Neural progenitor cell (in vitro differentiated cells): ENCODE results near the gene BCAS3. TPM values are rescaled to one million over a fixed set of nuclear protein-coding genes. Genes with fewer than 3 reads are reported as not detected.

ENCODE experiments used
- DNase-seq: peaks from one replicate; pipeline ENCODE4 v3.0.0-alpha.2; 2016; ENCODE audit warnings: low spot score
- H2AFZ ChIP-seq: fragments of 200-600 bp; sonication (generic); replicated peaks from 2 replicates; pipeline ENCODE4 v1.6.1; 2016; ENCODE audit warnings: antibody characterized with exemption
- H3F3A ChIP-seq: fragments of 200-600 bp; sonication (generic); 2 replicates; pipeline ENCODE4 v1.6.1; 2016; ENCODE audit warnings: antibody characterized with exemption, low read depth
- H3K27ac ChIP-seq: fragments of 200-600 bp; sonication (generic); 2 replicates; pipeline ENCODE4 v1.5.1; 2016; ENCODE audit warnings: mild to moderate bottlenecking
- H3K27me3 ChIP-seq: fragments of 200-600 bp; sonication (generic); 2 replicates; pipeline ENCODE4 v1.6.1; 2016; ENCODE audit warnings: mild to moderate bottlenecking, moderate library complexity
- H3K36me3 ChIP-seq: fragments of 200-600 bp; sonication (generic); 2 replicates; pipeline ENCODE4 v1.5.1; 2016
- H3K4me1 ChIP-seq: fragments of 200-600 bp; sonication (generic); 2 replicates; pipeline ENCODE4 v1.6.1; 2016; ENCODE audit warnings: mixed run types
- H3K4me2 ChIP-seq: fragments of 200-600 bp; sonication (generic); 2 replicates; pipeline ENCODE4 v1.6.1; 2016
- H3K4me3 ChIP-seq: fragments of 200-600 bp; sonication (generic); 2 replicates; pipeline ENCODE4 v1.5.1; 2016
- H3K79me2 ChIP-seq: fragments of 200-600 bp; sonication (generic); 2 replicates; pipeline ENCODE4 v1.6.1; 2016; ENCODE audit warnings: low read depth
- H3K9ac ChIP-seq: fragments of 200-600 bp; sonication (generic); 2 replicates; pipeline ENCODE4 v1.6.1; 2016
- H3K9me3 ChIP-seq: fragments of 200-600 bp; sonication (generic); 2 replicates; pipeline ENCODE4 v1.5.1; 2016; ENCODE audit warnings: low read depth
- H4K20me1 ChIP-seq: fragments of 200-600 bp; sonication (generic); 2 replicates; pipeline ENCODE4 v1.6.1; 2016; ENCODE audit warnings: low read depth
- H3K27ac Mint-ChIP-seq: 3 replicates; pipeline ENCODE4 v1.8.0; 2021; ENCODE audit warnings: mixed read lengths
- H3K27me3 Mint-ChIP-seq: 2 replicates; pipeline ENCODE4 v1.8.0; 2022; ENCODE audit warnings: low read depth, mild to moderate bottlenecking, inconsistent platforms, moderate library complexity, mixed read lengths; ENCODE audit not compliant: insufficient read depth
- H3K36me3 Mint-ChIP-seq: 3 replicates; pipeline ENCODE4 v1.8.0; 2021; ENCODE audit warnings: mixed read lengths
- H3K4me1 Mint-ChIP-seq: 3 replicates; pipeline ENCODE4 v1.8.0; 2021; ENCODE audit warnings: mixed read lengths
- H3K4me3 Mint-ChIP-seq: 3 replicates; pipeline ENCODE4 v1.8.0; 2021; ENCODE audit warnings: mild to moderate bottlenecking, moderate library complexity, mixed read lengths
- H3K9me3 Mint-ChIP-seq: 3 replicates; pipeline ENCODE4 v1.8.0; 2020; ENCODE audit warnings: mixed read lengths
- EZH2 ChIP-seq: fragments of 200-600 bp; sonication (generic); IDR thresholded peaks from 2 replicates; pipeline ENCODE4 v1.6.1; 2017; ENCODE audit warnings: antibody characterized with exemption, mild to moderate bottlenecking, moderate library complexity
- EZH2phosphoT487 ChIP-seq: fragments of 200-600 bp; sonication (generic); IDR thresholded peaks from 2 replicates; pipeline ENCODE4 v1.6.1; 2017; ENCODE audit warnings: antibody characterized with exemption
- total RNA-seq: library from RNA; depleted of rRNA; stranded (reverse); fragments of >200 nt; gene quantifications from 2 replicates; pipeline ENCODE4 v1.2.3, GENCODE V29; 2015; ENCODE audit warnings: low replicate concordance
- TF ChIP-seq, protein P1 (sequence below): fragments of 200-600 bp; sonication (generic); IDR thresholded peaks from 2 replicates; pipeline ENCODE4 v1.5.1; 2017; ENCODE audit warnings: antibody characterized with exemption, mild to moderate bottlenecking

BCAS3 gene
- total RNA-seq, 1 donor from 2014 or later, result 60.9 TPM

GRCh38 chr17:60773552-60773951 lies 95.9 kb downstream of the BCAS3 start:
- no peaks in the 10 kb centered on the region for H4K20me1 ChIP-seq
- no peak overlapping the region for H2AFZ ChIP-seq
- no peak overlapping the region for H3K4me2 ChIP-seq
- no peaks in the 10 kb centered on the region for H3K27me3 ChIP-seq
- H3K4me3 ChIP-seq, result no peak overlapping the region
- no peaks in the 10 kb centered on the region for H3K36me3 Mint-ChIP-seq
- no peaks in the 10 kb centered on the region for H3F3A ChIP-seq
- H3K36me3 ChIP-seq, result no peaks in the 10 kb centered on the region
- H3K27me3 Mint-ChIP-seq, result peaks cover 4% of the 10 kb centered on the region
- TF ChIP-seq EZH2phosphoT487, result no peak
- TF ChIP-seq, protein P1, sequence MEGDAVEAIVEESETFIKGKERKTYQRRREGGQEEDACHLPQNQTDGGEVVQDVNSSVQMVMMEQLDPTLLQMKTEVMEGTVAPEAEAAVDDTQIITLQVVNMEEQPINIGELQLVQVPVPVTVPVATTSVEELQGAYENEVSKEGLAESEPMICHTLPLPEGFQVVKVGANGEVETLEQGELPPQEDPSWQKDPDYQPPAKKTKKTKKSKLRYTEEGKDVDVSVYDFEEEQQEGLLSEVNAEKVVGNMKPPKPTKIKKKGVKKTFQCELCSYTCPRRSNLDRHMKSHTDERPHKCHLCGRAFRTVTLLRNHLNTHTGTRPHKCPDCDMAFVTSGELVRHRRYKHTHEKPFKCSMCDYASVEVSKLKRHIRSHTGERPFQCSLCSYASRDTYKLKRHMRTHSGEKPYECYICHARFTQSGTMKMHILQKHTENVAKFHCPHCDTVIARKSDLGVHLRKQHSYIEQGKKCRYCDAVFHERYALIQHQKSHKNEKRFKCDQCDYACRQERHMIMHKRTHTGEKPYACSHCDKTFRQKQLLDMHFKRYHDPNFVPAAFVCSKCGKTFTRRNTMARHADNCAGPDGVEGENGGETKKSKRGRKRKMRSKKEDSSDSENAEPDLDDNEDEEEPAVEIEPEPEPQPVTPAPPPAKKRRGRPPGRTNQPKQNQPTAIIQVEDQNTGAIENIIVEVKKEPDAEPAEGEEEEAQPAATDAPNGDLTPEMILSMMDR, result no peak
- TF ChIP-seq EZH2, result no peak
- H3K9ac ChIP-seq, result no peak overlapping the region
- H3K79me2 ChIP-seq, result no peaks in the 10 kb centered on the region
- no peak overlapping the region for H3K27ac Mint-ChIP-seq
- peaks cover 5% of the 10 kb centered on the region for H3K9me3 Mint-ChIP-seq
- no peak overlapping the region for H3K4me3 Mint-ChIP-seq
- H3K27ac ChIP-seq, result no peak overlapping the region
- no peaks in the 10 kb centered on the region for H3K9me3 ChIP-seq
- no peak for DNase-seq
- peaks cover 7% of the 10 kb centered on the region for H3K4me1 ChIP-seq
- H3K4me1 Mint-ChIP-seq, result no peaks in the 10 kb centered on the region

DNA sequence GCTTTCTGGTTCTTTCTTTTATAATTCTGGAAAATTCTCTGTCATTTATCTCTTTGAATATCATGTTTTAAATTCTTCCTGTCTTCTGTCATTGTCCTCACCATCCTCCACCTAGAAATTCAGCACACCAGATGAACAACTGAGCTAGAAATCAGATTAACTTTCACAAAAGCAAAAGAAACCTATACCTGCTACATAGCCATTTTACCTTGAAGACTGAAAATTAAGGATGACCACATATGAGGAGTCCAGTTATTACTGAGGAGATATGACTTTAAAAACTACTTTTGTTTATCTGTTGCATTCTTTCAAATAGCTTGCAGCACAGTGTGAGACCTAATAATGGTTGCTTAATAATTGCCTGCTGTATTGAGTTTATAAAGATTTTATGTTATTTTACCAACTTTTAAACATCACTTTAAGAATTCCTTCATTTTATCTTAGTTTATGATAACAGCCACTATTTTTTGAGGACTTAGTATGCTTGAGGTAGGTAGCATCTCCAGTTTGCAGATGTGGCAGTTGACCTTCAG lies 104.3 kb downstream of the BCAS3 start:
- Histone ChIP-seq H3K27ac (no peak overlapping the region), H3K4me3 (no peak overlapping the region), H3K27me3 (no peaks in the 10 kb centered on the region), H3K4me1 (no peaks in the 10 kb centered on the region), H3K4me2 (no peak overlapping the region), H3F3A (no peaks in the 10 kb centered on the region), H3K9me3 (no peaks in the 10 kb centered on the region), H3K9ac (no peak overlapping the region), H4K20me1 (no peaks in the 10 kb centered on the region), H2AFZ (no peak overlapping the region), H3K36me3 (no peaks in the 10 kb centered on the region), H3K79me2 (no peaks in the 10 kb centered on the region)
- DNase-seq, result no peak
- no peaks in the 10 kb centered on the region for H3K9me3 Mint-ChIP-seq
- no peaks in the 10 kb centered on the region for H3K27me3 Mint-ChIP-seq
- H3K27ac Mint-ChIP-seq, result no peak overlapping the region
- H3K4me1 Mint-ChIP-seq, result no peaks in the 10 kb centered on the region
- H3K36me3 Mint-ChIP-seq, result no peaks in the 10 kb centered on the region
- H3K4me3 Mint-ChIP-seq, result no peak overlapping the region
- TF ChIP-seq EZH2phosphoT487, result no peak
- no peak for TF ChIP-seq EZH2
- TF ChIP-seq, protein P1, result no peak

GRCh38 chr17:60782742-60783141 lies 105.1 kb downstream of the BCAS3 start:
- Histone ChIP-seq H3K4me3 (no peak overlapping the region), H3K4me2 (no peak overlapping the region), H3K79me2 (no peaks in the 10 kb centered on the region), H3K9ac (no peak overlapping the region), H3K9me3 (no peaks in the 10 kb centered on the region), H4K20me1 (no peaks in the 10 kb centered on the region), H3K27me3 (no peaks in the 10 kb centered on the region), H2AFZ (no peak overlapping the region), H3K27ac (no peak overlapping the region), H3F3A (no peaks in the 10 kb centered on the region), H3K36me3 (no peaks in the 10 kb centered on the region), H3K4me1 (no peaks in the 10 kb centered on the region)
- H3K4me3 Mint-ChIP-seq, result no peak overlapping the region
- H3K36me3 Mint-ChIP-seq, result no peaks in the 10 kb centered on the region
- no peaks in the 10 kb centered on the region for H3K9me3 Mint-ChIP-seq
- no peak overlapping the region for H3K27ac Mint-ChIP-seq
- TF ChIP-seq EZH2phosphoT487 (no peak), EZH2 (no peak)
- TF ChIP-seq, protein P1, result no peak
- no peak for DNase-seq
- H3K27me3 Mint-ChIP-seq, result no peaks in the 10 kb centered on the region
- H3K4me1 Mint-ChIP-seq, result no peaks in the 10 kb centered on the region
